CD4-positive, alpha-beta T cell treated with Interleukin-4 for 1 hour (primary cell): Measurements from ENCODE around the gene GCA.

Source experiments
- DNase-seq, 2 donors: peaks; one replicate each; pipeline ENCODE4 v3.0.0-alpha.2; 2020 to 2022

Gene GCA

GRCh38 chr2:162343824-162344616 is at the start of gene GCA:
Gene GCA (plus strand): TSS chr2:162344132. CDS start chr2:162344249, 117 bp downstream.
- peak; percentile 97 to 98 for DNase-seq

- no peak for DNase-seq
Observed at GRCh38 chr2:162295009-162295408, 48.9 kb upstream of the GCA start.

- peak; percentile 47 to 78 for DNase-seq
Observed at GRCh38 chr2:162297925-162298552, 45.9 kb upstream of the GCA start.

GRCh38 chr2:162298669-162299335 is 45.1 kb upstream of the GCA start:
- no peak for DNase-seq

GRCh38 chr2:162300266-162300665 is 43.7 kb upstream of the GCA start:
- no peak for DNase-seq

- DNase-seq = peak; percentile 48 to 70
Observed at GRCh38 chr2:162301151-162301804, 42.7 kb upstream of the GCA start.

GRCh38 chr2:162301877-162302276 is 42.1 kb upstream of the GCA start:
- no peak for DNase-seq

GRCh38 chr2:162305901-162306300 is 38.0 kb upstream of the GCA start:
- no peak for DNase-seq

GRCh38 chr2:162308747-162309503 is 35.0 kb upstream of the GCA start:
- DNase-seq = no peak

GRCh38 chr2:162312853-162313252 is 31.1 kb upstream of the GCA start:
- no peak for DNase-seq

- DNase-seq = no peak
Observed at GRCh38 chr2:162315938-162316337, 28.0 kb upstream of the GCA start.

GRCh38 chr2:162316590-162316989 is 27.3 kb upstream of the GCA start:
- no peak for DNase-seq

- DNase-seq = peak in 1 of 2 donors; percentile 24
Observed at GRCh38 chr2:162317058-162317742, 26.7 kb upstream of the GCA start.

- DNase-seq = peak in 1 of 2 donors; percentile 14
Observed at GRCh38 chr2:162317861-162318327, 26.0 kb upstream of the GCA start.

- DNase-seq = peak; percentile 89 to 91
Observed at GRCh38 chr2:162318328-162319180, 25.4 kb upstream of the GCA start, which contains the start of gene IFIH1. Gene IFIH1 (minus strand): TSS chr2:162318684. CDS start chr2:162318307, 377 bp downstream.

- DNase-seq = no peak
Observed at GRCh38 chr2:162320864-162321517, 22.9 kb upstream of the GCA start.

GRCh38 chr2:162324953-162325352 is 19.0 kb upstream of the GCA start:
- no peak for DNase-seq

GRCh38 chr2:162327134-162327769 is 16.7 kb upstream of the GCA start:
- DNase-seq = peak; percentile 23 to 31

GRCh38 chr2:162327806-162328205 is 16.1 kb upstream of the GCA start:
- DNase-seq = no peak
